ENCODE measurements around the gene BMP6.

- TF ChIP-seq MAFK (IDR thresholded peaks at IDR 0.05; ENCODE audit: partially characterized antibody) (no peak), HOXA7 (CRISPR knock-in tag; IDR thresholded peaks at IDR 0.05) (no peak), POLR2A (IDR thresholded peaks at IDR 0.05; ENCODE audit: low read length) (no peak), MYC (IDR thresholded peaks at IDR 0.05; ENCODE audit: borderline replicate concordance, low read length) (no peak)
- TF ChIP-seq, protein P1, sequence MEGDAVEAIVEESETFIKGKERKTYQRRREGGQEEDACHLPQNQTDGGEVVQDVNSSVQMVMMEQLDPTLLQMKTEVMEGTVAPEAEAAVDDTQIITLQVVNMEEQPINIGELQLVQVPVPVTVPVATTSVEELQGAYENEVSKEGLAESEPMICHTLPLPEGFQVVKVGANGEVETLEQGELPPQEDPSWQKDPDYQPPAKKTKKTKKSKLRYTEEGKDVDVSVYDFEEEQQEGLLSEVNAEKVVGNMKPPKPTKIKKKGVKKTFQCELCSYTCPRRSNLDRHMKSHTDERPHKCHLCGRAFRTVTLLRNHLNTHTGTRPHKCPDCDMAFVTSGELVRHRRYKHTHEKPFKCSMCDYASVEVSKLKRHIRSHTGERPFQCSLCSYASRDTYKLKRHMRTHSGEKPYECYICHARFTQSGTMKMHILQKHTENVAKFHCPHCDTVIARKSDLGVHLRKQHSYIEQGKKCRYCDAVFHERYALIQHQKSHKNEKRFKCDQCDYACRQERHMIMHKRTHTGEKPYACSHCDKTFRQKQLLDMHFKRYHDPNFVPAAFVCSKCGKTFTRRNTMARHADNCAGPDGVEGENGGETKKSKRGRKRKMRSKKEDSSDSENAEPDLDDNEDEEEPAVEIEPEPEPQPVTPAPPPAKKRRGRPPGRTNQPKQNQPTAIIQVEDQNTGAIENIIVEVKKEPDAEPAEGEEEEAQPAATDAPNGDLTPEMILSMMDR (IDR thresholded peaks at IDR 0.05) = no peak
Measured at GRCh38 chr6:7742223-7742785, 16.4 kb downstream of the BMP6 start.
